HS-27A (cell line): ENCODE measurements around the gene CGB1.
A peak's percentile ranks its signal among the peaks of the same experiment; 100 is the strongest.

Source experiments
- DNase-seq: peaks from one replicate; pipeline ENCODE4 v3.0.0-alpha.2; 2012; ENCODE audit warnings: low read depth, missing footprints

The CGB1 gene

GRCh38 chr19:48993175-48994034 lies 43.3 kb downstream of the CGB1 start, which contains the start of the genes GYS1 and RUVBL2:
Gene GYS1 (minus strand): TSS chr19:48993309. CDS start chr19:48993112, 197 bp downstream.
Gene RUVBL2 (plus strand): TSS chr19:48993887. CDS start chr19:48993912, 25 bp downstream.
- peak; percentile 99 for DNase-seq

DNA sequence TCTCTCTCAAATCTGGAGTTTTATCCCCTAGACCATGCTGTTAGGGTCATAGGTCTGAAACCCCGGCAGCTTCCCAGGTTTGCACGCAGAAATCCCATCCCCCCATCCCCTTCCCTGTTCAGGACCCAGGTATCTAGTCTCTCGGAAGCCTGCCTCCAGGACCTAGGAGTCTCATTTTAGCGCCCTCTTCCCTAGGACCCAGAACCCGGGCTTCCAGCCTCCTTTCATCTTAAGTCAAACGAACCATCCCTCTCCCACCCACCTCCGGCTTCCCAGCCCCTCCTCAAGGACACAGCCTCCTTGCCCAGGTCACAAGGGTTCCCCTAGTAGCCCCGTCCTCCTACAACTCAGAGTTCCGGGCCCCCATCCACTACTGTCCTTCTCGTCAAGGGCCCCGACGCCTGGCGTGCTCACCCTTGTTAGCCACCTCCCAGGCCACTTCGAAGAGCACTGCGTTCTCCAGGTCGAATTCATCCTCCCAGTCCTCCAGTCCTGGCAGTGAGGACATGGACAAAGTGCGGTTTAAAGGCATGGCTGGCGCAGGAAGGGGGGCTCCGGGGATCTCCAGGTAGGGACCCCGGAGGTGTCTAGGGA lies 44.0 kb downstream of the CGB1 start:
- DNase-seq, result no peak

- DNase-seq, result no peak
Observed at GRCh38 chr19:48991873-48992580, 44.7 kb downstream of the CGB1 start.

- DNase-seq, result no peak
Observed at GRCh38 chr19:48991011-48991609, 45.6 kb downstream of the CGB1 start.

DNA sequence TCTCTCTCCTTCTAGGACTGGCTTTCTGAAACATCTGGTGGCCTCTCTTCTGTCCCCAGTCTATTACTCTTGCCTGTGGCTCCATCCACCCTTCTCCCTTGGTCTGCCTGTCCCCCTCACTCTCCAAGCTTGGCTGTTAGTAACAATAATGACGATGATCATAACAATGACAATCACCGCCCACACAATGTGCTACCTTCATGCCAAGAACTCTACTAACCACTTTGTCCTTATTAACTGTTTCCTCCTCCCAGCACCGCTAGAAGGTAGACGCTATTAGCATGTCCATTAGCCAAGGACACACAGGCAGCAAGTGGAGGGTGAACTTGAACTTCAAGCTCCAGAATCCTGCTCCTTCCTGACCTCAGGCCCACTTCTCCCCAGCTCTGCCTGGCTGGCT lies 46.3 kb downstream of the CGB1 start:
- DNase-seq, result no peak

- DNase-seq, result no peak
Observed at GRCh38 chr19:48989701-48990291, 46.9 kb downstream of the CGB1 start.

GRCh38 chr19:48988860-48989259 lies 47.8 kb downstream of the CGB1 start:
- DNase-seq, result no peak

DNA sequence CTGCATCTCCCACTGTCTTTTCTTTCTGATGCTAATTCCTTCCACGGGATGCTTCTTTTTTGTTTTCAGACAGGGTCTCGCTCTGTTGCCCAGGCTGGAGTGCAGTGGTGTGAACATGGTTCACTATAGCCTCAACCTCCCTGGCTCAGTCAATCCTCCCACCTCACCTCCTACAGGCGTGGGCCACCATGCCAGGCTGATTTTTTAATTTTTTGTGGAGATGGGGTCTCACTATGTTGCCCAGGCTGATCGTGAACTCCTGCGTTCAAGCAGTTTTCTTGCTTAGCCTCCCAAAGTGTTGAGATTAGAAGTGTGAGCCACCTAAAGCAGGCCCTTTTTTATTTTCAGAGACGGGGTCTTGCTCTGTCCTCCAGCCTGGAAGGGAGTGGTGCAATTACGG lies 48.4 kb downstream of the CGB1 start:
- DNase-seq, result no peak

DNA sequence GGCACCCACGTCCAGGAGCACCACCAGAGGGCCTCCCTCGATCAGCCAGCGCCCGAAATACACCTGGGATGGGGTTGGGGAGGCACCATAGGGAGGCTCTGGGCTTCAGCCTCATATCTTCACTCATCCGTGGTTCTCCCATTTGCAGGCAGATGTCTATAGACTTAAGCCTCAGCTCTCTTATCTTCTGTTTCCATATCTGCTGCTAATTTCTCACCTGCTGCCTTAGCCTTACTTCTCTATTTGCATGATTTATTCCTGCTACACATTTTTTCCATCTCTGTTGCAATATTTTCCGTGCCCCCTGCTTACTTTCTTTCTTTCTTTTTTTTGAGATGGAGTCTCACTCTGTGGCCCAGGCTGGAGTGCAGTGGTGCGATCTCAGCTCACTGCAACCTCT lies 49.4 kb downstream of the CGB1 start:
- no peak for DNase-seq

- no peak for DNase-seq
Observed at GRCh38 chr19:48986211-48986610, 50.5 kb downstream of the CGB1 start.

DNA sequence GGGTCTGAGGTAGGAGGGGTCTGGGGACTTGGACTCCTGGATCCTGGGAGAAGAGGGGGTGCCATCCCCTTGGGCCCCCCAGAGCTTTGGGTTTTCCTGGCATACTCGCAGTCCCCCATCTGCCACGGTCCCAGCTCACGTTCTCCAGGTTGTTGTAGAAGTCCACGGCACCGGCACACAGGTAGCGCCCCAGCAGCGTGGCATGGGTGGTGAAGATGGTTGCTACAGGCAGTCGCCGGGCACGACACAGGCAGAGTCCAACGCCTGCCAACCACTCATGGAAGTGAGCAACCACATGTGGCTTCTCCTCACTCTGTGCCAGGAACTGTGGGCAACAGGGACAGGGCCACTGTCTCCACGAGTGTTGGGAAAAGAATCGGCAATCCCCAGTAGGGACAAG lies 51.0 kb downstream of the CGB1 start:
- no peak for DNase-seq
